ENCODE data around the gene TMEM121.

TMEM121 gene

DNA sequence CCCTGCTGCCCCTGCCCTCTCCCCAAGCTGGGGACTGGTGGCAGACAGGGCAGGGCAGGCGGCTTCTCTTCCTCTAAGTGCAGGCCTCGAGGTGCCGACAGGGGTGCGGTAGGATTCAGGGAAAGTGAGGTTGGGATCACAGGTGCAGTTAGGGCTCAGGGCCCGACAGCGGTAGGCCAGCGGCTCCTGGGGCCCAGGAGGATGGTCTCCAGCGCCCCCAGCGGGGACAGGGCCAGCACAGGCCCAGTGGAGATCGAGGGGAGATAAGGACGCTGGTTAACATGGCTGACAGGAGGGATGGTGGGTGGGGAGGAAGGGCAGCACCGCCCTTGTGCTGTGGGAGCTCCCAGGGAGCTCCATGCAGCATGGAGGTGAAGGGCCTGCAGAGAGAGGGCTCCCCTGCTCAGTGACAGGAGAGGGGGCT is 40.6 kb upstream of the TMEM121 start:
- Histone ChIP-seq H3K4me2 (peak overlapping the region; percentile 95 to 100 (median 99)), H3K4me3 (peak overlapping the region in 5 of 10 experiments; percentile 62 to 78 (median 65); a peak in 7 of 20 replicates)

DNA sequence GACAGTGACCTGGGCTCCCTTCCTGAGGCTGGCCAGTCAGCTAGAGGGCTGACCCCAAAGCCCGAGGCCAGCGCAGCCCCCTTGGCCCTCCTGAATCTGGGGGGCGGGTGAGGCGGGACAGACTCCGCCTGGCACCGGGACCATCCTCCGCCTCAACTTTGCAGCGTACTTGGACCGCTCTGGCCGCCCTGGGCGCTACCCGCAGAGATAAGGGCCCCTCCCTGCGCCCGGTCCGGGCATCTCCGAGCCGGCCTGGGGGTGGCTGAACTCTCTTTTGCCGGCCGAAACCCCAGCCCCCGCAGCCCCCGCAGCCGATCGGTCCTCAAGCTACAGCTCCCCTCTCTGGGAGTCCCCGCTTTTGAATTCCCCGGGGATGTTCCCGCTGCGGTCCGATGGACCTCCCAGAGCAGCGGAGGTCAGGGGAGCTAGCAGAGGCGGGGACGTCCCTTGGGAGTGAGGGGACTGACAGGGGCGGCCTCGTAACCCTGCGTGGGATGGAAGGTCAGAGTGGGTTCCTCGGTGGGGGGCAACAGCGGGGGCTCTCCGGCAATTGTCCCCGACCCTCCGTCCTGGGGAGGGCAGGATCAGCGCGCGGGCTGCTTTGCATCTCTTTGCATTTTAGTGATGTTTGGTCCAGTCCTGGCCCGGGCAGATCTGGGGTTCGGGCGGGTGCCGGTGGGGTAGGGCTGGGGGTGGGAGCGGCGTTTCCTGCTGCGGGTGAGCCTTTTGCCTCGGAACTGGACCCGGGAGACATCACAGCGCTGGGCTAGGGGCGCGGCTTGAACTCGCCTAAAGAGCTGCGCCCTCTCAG is 40.0 kb upstream of the TMEM121 start, which contains the start of gene CRIP1:
TSS of gene CRIP1 (plus strand) at position 724 of the 811 bp plus-strand sequence. CDS start 374 bp downstream, outside the sequence.
- H3K27ac ChIP-seq, result peak within 1 kb of the TSS; percentile 27 to 81 (median 64)
- peaks cover 65 to 88% (median 80%) of the 10 kb centered on the region in 10 experiments for H3K4me1 ChIP-seq
- peaks cover 0 to 49% (median 17%) of the 10 kb centered on the region in 11 experiments; a peak in 13 of 22 replicates for H4K20me1 ChIP-seq

More for the DNA sequence above, 40.6 kb upstream of the TMEM121 start:
- Histone ChIP-seq H3K36me3 (no peaks in the 10 kb centered on the region; a peak in 1 of 22 replicates), H3K4me1 (peaks cover 70 to 94% (median 86%) of the 10 kb centered on the region in 10 experiments), H3K9me3 (replicated peaks in 1 of 11) (no peaks in the 10 kb centered on the region), H3K27me3 (peaks cover 27 to 42% (median 37%) of the 10 kb centered on the region in 11 experiments), H4K20me1 (peaks cover 0 to 54% (median 17%) of the 10 kb centered on the region in 11 experiments; a peak in 13 of 22 replicates), H3K9ac (peak overlapping the region in 4 of 11 experiments; percentile 76 to 80 (median 78); a peak in 2 of 22 replicates), H3K27ac (no peak overlapping the region; a peak in 2 of 22 replicates)
- no peak for TF ChIP-seq Cebpa-rat (IDR thresholded peaks at IDR 0.05)

DNA sequence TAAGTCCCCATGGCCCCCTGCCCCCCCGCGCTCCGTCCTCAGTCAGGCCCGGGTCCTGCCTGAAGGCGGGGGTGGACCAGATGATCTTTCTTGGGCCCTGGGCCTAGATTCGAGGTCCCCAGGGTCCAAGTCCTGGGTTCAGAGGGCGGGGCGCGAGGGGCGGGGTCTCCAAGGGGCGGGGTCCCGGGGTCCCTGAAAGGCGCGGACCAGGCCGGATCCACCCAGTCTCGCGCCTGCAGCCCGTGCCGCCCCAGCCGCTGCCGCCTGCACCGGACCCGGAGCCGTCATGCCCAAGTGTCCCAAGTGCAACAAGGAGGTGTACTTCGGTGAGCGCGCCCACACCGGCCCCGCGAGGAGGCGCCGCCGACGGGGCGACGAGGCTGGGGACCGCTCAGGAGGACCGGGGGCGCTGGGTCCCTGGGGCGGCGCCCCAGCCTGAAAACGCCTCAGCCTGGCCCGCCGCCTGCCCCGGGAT is 39.4 kb upstream of the TMEM121 start:
- H3K27me3 ChIP-seq, result peaks cover 26 to 41% (median 37%) of the 10 kb centered on the region in 11 experiments
- peak overlapping the region; percentile 95 to 100 (median 99) for H3K4me2 ChIP-seq
- H3K4me3 ChIP-seq, result peak overlapping the region; percentile 53 to 78 (median 63)
- H4K20me1 ChIP-seq, result peaks cover 0 to 52% (median 21%) of the 10 kb centered on the region in 11 experiments; a peak in 15 of 22 replicates
- no peaks in the 10 kb centered on the region for H3K9me3 ChIP-seq (replicated peaks in 1 of 11)
- H3K4me1 ChIP-seq, result peaks cover 64 to 85% (median 79%) of the 10 kb centered on the region in 10 experiments
- peak overlapping the region; percentile 27 to 81 (median 64); a peak in 21 of 22 replicates for H3K27ac ChIP-seq
- no peak for TF ChIP-seq Cebpa-rat (IDR thresholded peaks at IDR 0.05)
- peaks cover 0 to 2% (median 0%) of the 10 kb centered on the region in 11 experiments; a peak in 1 of 22 replicates for H3K36me3 ChIP-seq
- H3K9ac ChIP-seq, result peak overlapping the region; percentile 68 to 84 (median 76)

More for the DNA sequence above, 40.0 kb upstream of the TMEM121 start, which contains the start of gene CRIP1:
- H3K27me3 ChIP-seq, result peaks cover 26 to 41% (median 37%) of the 10 kb centered on the region in 11 experiments
- peak within 1 kb of the TSS; percentile 68 to 84 (median 76) for H3K9ac ChIP-seq
- no peak for TF ChIP-seq Cebpa-rat (IDR thresholded peaks at IDR 0.05)
- H3K4me3 ChIP-seq, result peak within 1 kb of the TSS; percentile 53 to 78 (median 63)
- no peaks in the 10 kb centered on the region for H3K9me3 ChIP-seq (replicated peaks in 1 of 11)
- no peaks in the 10 kb centered on the region; a peak in 1 of 22 replicates for H3K36me3 ChIP-seq
- H3K4me2 ChIP-seq, result peak within 1 kb of the TSS; percentile 95 to 100 (median 99)

DNA sequence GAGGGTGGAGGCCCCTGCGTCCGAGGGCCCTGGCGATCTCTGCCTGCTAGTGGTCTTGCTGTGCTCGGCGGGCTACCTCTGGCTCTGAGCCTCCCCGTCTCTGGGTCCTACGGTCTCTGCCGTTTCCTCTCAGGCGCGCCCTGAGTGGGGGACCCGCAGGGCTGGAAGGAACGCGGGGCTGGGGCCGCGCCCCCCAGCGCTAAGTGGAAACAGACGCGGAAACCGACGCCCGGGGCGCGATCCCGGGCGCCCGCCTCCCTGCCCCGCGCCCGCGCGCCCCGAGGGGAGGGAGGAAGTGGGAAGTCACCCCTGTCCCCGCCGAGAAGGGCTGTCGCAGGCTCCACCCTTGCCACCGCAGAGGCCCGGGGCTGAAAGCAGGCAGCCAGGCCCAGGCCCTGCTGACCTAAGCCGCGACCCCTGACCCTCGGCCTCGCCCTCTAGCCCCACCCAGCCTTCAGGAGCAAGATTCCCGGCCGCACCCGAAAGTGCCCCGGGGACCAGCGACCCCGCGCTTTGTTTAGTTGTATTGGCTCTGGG is 38.9 kb upstream of the TMEM121 start:
- no peaks in the 10 kb centered on the region for H3K9me3 ChIP-seq (replicated peaks in 1 of 11)
- peak overlapping the region; percentile 68 to 84 (median 76) for H3K9ac ChIP-seq
- no peak for TF ChIP-seq Cebpa-rat (IDR thresholded peaks at IDR 0.05)
- H3K4me3 ChIP-seq, result peak overlapping the region; percentile 53 to 78 (median 63)
- H3K27me3 ChIP-seq, result peaks cover 26 to 41% (median 37%) of the 10 kb centered on the region in 11 experiments
- peak overlapping the region; percentile 95 to 100 (median 99) for H3K4me2 ChIP-seq
- peaks cover 0 to 52% (median 26%) of the 10 kb centered on the region in 11 experiments; a peak in 15 of 22 replicates for H4K20me1 ChIP-seq
- peaks cover 62 to 85% (median 79%) of the 10 kb centered on the region in 10 experiments for H3K4me1 ChIP-seq
- H3K27ac ChIP-seq, result peak overlapping the region; percentile 27 to 81 (median 64)
- peaks cover 0 to 7% (median 0%) of the 10 kb centered on the region in 11 experiments; a peak in 6 of 22 replicates for H3K36me3 ChIP-seq

DNA sequence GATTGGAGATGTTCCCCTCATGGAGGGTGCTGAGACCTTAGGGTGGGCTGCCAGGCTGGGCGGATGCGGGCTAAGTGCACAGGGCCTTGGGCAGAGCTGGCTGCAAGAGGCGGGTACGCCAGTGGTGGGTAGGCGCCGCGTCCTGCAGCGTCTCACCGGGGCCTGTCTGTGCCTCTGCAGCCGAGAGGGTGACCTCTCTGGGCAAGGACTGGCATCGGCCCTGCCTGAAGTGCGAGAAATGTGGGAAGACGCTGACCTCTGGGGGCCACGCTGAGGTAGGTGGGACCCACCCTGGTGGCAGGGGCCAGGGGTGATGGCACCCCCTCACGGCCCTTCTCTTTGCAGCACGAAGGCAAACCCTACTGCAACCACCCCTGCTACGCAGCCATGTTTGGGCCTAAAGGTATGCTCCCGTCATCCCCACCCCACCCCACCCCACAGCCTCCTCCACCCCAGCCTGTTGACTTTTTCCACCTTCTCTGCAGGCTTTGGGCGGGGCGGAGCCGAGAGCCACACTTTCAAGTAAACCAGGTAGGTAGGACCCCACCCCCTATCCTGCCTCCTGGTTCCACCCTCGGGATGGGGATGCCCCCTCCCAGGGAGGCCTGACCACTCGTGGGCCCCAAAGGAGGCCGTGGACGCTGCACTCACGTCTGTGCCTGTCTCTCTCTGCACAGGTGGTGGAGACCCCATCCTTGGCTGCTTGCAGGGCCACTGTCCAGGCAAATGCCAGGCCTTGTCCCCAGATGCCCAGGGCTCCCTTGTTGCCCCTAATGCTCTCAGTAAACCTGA is 38.2 kb upstream of the TMEM121 start:
- no peaks in the 10 kb centered on the region for H3K9me3 ChIP-seq (replicated peaks in 1 of 11)
- peaks cover 0 to 13% (median 0%) of the 10 kb centered on the region in 11 experiments; a peak in 6 of 22 replicates for H3K36me3 ChIP-seq
- TF ChIP-seq Cebpa-rat (IDR thresholded peaks at IDR 0.05), result no peak
- peaks cover 26 to 41% (median 37%) of the 10 kb centered on the region in 11 experiments for H3K27me3 ChIP-seq
- peaks cover 55 to 82% (median 74%) of the 10 kb centered on the region in 10 experiments for H3K4me1 ChIP-seq
- H3K4me3 ChIP-seq, result peak overlapping the region; percentile 53 to 78 (median 63)
- H4K20me1 ChIP-seq, result peaks cover 0 to 51% (median 21%) of the 10 kb centered on the region in 11 experiments; a peak in 15 of 22 replicates
- H3K4me2 ChIP-seq, result peak overlapping the region; percentile 97 to 100 (median 100)
- H3K27ac ChIP-seq, result peak overlapping the region; percentile 27 to 81 (median 64); a peak in 19 of 22 replicates
- H3K9ac ChIP-seq, result peak overlapping the region; percentile 68 to 87 (median 79)

DNA sequence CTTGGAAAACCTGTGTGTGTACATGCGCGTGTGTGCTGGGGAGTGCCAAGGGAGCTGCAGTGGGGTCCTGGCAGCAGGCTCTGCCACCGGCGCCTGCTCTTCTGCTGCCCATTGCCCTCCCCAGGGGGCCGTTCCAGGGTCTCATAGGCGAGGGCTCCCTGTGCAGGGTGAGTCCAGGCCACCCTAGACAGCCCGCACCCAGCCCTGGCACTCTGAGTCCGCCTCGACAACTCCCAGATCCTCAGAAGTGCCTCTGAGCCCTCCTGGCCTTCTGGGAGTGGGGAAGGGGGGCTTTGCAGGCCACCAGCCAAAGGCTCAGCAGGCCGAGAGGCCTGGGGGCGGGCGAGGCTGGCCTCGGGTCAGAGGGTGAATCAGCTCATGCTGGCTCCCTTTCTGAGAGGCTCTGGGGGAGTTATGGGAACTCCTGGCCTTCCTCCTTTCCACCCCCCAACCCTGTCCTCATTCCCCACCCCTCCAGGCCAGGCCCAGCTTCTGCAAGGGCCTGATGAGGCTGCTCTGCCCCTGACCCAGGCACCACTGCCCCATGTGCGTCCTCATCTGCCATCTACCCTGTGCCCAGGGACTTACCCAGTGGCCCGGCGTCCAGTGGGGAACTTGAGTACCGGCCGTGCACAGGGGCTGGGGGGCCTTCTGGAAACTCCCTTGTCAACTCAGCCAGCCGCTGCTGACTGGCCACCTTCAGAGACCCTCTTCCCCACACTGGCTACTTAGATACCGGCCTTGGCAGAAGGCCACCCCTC is 37.4 kb upstream of the TMEM121 start:
- H3K4me3 ChIP-seq, result peak overlapping the region in 8 of 10 experiments; percentile 66 to 76 (median 70); a peak in 10 of 20 replicates
- H3K36me3 ChIP-seq, result peaks cover 0 to 18% (median 0%) of the 10 kb centered on the region in 11 experiments; a peak in 6 of 22 replicates
- peaks cover 26 to 41% (median 37%) of the 10 kb centered on the region in 11 experiments for H3K27me3 ChIP-seq
- H3K9ac ChIP-seq, result peak overlapping the region in 9 of 11 experiments; percentile 5 to 87 (median 85); a peak in 15 of 22 replicates
- H3K4me2 ChIP-seq, result peak overlapping the region; percentile 97 to 100 (median 100)
- peaks cover 0 to 43% (median 13%) of the 10 kb centered on the region in 11 experiments; a peak in 15 of 22 replicates for H4K20me1 ChIP-seq
- TF ChIP-seq Cebpa-rat (IDR thresholded peaks at IDR 0.05), result no peak
- H3K27ac ChIP-seq, result 0 out of 22 replicates have a peak overlapping the region, but pooled peaks of 1 of the 11 experiments have one; percentile 91
- peaks cover 49 to 74% (median 66%) of the 10 kb centered on the region in 10 experiments for H3K4me1 ChIP-seq
- no peaks in the 10 kb centered on the region for H3K9me3 ChIP-seq (replicated peaks in 1 of 11)

All from BLaER1 treated with 17β-estradiol and CSF1 and Interleukin-3, amounts not matched to agents 10 nM and 100 nM (cell line).